HG02973 (cell line): Measurements from ENCODE around the gene ADAM22.

Experiments
- ATAC-seq: cut with Tn5 transposase; IDR thresholded peaks from one replicate; pipeline ENCODE4 v1.9.1; 2021; ENCODE audit warnings: moderate library complexity; ENCODE audit not compliant: unreplicated experiment

The ADAM22 gene

DNA sequence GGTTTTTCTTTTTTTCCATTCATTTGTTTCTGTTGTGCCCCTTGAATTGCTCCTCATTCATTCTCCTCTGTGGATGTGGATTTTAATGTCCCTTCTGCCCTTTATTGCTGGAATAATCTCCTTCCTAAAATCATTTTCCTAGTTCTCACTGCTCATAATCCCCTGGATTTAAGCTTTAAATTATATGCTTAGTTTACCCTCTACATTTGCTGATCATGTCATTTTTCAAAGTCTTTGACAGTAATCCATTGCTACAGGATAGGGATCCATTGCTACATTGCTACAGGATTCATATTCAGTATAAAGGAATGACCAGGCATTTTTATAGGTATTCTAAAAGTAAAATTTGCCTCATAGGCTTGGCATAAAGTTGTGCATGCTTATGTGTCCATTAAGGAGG, 14.3 kb downstream of the ADAM22 start:
- ATAC-seq: no peak

DNA sequence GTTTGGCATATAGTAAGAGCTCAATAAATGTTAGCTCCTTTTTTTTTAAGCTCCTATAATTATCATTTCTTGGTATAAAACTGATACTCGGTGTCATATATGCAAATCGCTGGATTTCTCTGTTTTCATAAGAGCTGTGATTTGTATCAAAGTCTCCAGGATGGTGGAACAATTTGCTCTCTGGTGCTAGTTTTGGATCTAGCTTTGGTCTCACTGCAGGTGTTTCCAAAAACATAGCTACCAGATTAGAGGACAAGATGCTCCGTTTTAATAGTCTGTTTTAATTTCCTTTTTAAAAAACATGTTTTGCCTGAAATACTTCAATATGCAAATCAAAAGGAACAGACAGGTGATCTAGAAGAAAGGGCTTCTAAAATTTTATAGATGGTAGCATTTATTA, 25.3 kb downstream of the ADAM22 start:
- ATAC-seq: no peak

DNA sequence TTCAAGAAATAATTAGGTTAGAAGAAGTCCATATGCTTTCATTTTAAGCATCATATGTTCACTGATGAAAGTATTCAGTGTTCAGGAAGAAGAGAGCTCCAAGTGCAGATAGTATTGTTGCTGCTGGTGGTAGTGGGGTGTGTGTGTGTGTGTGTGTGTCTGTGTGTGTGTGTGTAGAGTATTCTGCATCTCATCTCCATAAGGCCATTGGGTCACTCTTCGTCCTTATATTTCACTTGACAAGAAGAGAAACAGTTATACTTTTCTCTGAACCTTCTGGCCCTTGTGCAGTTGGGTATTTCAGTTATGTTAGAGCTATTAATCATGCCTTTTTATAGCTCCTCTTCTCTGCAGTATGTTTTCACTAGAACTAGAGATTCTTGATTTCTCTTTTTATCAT, 26.2 kb downstream of the ADAM22 start:
- ATAC-seq: no peak

DNA sequence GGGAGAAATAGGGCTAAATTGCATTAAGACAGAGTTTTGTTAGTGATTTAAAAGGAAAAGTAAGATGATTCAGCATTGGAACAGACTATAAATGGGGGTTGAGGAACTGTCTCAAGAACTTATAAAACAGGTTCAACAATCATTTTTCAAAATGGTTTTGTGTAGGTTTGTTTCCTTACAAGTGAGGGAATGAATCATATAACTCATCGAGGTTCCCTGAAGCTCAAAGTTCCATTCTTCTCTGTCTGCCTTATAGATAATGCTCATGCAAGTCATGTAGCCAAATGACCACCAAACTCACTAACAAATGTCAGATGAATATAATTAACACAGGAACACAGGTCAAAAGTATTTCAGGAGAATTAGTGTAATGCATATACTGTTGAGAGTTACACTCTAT, 27.7 kb downstream of the ADAM22 start:
- no peak for ATAC-seq

DNA sequence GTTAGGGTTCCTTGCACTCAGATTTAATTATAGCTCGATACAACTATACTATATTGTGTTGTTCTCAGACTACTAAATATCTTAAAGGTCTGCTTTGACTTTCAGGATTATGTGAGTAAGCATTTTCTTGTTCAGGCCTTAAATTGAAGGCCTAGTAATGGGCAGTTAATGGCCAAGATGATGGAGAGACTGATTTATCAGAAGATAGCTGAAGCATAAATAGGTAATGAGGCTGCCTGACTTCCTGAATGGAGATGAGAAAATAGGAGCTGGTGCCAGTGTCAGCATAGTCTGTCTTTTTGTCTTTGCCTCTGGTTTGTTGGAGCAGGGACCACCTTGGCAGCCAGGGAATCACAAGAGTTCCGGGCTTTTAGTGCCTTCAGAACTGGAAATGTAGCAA, 32.2 kb downstream of the ADAM22 start:
- ATAC-seq: no peak

DNA sequence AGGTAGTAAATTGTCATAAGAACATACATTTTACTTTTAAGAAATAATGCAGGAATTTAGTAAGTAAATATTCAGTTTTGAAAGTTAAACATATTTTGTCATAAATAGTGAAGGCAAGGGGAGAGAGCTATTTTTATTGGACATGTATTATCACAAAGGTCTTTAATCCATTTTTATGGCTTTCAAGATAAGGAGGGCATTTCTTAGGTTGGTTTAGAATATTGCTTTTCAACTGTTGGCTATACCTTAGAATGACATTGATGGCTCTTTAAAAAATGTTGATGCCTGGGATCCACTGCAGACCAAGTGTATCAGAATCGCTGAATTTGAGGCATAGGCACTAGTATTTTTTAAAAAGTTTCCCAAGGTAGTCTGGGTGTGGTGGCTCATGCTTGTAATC, 34.0 kb downstream of the ADAM22 start:
- no peak for ATAC-seq

DNA sequence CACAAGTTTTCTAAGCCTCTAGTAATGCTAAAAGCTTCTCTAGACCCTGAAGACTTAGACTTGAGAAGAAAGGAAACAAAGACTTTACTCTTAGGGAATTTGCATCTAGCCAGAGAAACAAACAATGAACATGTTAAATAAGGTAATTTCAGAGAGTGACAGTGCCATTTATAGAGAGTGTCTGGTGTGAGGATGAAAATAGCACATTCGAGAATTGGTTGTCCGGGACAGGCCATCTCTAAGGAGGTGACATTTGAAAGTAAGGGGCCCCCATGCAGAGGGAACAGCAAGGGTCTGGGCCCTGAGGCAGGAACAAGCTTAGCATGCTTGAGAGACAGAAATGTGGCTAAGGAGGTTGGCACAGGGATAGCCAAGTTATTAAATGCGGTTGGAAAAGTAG, 48.1 kb downstream of the ADAM22 start:
- ATAC-seq: no peak

DNA sequence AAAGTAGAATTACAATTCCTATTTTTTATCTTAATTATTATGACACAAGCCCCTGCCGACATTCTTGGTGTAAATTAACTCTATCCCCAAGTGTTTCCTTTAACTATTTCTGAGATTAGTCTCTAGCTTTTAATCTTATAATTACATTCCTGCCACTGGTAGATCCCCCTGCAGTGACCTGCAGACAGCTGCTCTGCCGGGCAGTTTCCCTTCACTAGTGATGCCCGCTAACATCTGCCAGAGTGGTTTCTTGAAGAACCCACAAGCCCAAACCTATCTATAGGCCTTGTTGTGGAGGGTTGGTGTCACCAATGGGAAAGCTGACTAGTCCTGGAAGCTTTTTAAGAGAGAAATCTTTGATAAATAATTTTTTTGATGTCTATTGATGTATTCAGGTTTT, 50.0 kb downstream of the ADAM22 start:
- no peak for ATAC-seq

DNA sequence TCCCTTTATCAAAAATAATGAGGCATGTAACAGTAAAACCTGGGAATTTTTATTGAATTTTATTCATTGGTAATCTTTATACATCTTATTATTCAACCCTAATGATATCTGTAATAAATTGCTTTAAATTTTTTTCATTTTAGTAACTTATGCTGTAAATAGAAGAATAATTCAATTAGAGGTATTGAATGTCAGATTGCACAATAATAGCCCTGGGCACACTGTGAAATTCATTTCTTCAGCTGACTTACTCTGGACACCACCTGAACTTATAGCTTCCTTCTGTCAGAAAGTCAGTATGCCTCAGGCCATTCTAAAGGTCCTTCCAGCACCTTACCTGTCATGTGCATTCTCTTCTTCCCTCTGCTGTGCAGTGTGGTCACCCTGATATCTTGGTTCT, 59.2 kb downstream of the ADAM22 start:
- ATAC-seq: no peak

DNA sequence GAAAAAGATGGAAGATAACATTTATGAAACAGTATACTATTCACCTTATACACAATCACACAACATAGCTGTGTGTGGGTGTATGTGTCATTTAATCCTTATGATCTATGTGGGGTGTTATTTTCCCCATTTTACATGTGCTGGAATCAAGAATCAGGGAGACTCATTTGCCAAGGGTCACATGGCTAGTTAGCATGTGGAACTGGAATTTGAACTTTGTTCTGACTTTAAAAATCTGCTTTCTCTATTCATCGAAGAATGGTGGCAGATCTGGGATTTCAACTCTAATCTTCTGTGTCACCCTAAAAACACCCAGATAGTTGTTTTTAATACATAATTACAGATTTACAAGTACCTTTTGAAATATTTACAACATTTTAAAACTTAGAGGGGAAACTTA, 65.2 kb downstream of the ADAM22 start:
- ATAC-seq: no peak

DNA sequence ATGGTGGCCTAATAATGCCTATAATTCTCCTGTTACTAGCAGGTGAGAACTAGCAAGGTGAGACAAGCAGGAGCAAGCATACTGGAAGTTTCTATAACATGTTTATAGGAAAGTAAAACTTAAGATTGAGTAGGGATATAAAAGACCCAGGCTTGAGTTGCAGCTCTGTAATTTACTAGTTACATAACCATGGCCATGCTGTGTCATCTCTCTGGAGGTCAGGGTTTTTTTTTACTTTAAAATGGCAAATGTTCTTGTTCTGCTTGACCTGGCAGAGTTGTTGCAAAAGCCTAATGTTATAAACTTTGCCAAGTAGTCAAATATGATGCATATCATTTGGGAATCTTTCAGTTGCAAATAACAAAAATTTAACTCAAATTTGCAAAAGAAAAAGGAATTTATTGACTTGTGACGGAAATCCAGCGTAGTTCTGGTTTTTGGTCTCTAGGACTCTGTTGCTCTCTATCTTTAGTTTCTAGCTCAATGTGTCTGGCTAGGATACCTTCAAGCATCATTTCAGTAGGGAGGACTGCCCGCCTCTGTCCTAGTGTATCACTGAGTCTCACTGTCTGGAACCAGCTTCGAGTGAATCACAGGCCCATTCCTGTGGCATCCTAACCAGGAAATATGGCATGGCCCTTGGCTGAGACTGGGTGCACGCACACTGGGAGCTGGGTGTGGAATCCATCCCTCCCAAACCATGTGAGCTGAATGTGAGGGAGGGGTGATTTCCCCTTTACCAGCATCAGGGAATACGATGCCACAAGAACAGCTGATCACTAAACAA, 67.9 kb downstream of the ADAM22 start:
- ATAC-seq: no peak

DNA sequence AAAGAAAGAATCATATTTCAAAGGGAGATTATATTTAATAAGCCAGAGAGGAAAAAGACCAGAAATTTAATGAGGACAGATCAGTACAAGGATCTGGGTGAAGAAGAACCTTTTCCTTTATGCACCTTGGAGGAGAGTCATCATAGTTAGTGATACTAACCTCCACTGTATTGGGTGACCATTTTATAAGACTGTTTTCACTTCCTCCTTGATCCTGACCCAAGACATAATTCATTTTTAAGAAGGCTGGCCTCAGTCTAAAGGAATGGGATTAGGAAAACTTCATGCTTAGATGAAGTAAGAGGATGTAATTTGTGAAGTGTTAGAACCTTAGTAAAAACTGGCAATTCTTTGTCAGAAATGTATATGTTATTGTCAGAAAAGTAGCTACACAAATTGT, 68.6 kb downstream of the ADAM22 start:
- ATAC-seq: no peak

DNA sequence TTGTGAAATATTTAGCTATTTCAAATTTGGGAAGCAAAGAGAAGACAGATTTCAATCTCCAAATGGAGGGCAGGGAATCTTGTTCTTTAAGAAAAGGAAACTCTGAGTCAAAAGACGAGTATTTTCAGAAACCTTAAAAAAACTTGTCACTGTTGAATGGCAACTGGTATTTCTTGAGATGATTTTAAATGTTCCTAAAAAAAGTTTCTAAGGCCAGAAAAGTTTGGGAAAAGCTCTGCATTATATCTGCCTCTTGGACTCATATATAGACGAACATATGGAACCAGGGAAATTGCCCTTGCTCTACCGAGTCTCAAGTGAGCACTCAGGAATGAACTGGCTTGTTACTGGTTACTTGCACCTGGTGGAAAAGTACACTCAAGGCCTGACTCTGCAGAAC, 69.5 kb downstream of the ADAM22 start:
- ATAC-seq: no peak

DNA sequence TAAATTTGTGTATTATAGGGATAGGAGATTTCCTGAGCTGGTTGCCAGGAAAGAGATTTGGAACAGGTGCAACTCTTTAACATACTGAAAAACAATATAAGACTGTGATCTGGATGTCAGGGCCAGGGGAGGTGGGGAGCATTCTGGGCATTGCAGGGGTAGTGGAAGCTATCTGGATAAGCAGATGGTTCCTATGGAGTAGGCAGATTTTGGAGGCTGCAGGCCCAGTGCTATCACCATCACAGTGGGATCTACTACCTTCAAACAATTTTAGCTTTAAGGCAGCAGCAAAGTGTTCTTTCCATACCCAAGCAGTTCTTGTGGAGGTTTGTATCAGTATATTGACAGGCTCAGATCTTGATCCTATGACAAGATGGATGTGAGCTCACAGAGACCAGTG, 71.1 kb downstream of the ADAM22 start:
- ATAC-seq: no peak

DNA sequence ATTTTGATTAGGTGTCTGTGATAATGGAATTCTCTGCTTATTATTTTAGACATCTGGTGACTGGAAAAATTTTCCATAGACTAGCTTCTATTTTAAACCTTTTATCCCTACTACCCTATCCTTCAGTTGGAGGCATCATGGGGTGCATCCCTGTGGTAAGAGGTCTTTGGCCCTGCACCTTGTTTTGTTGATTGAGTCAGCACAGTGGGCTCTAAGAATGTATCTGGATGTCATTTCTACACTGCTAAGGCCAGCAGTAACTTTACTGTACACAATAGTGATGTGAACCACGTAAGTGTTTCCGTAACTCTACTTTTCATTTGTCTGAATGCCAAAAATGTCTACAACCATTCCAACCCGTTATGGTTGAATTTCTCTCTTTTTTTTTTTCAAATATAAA, 75.6 kb downstream of the ADAM22 start:
- no peak for ATAC-seq

DNA sequence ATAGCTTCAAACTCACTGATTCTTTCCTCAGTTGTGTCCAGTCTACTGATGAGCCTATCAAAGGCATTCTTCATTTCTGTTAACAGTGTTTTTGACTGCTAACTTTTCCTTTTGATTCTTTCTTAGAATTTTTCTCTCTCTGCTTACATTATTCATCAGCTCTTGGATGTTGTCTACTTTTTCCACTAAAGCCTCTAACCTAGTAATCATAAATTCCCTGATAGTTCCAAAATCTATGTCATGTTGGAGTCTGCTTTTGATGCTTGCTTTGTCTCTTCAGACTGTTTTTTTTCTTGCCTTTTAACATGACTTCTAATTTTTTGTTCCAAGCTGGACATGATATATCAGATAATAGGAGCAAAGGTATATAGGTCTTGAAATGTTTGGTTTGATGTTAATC, 78.0 kb downstream of the ADAM22 start:
- no peak for ATAC-seq

DNA sequence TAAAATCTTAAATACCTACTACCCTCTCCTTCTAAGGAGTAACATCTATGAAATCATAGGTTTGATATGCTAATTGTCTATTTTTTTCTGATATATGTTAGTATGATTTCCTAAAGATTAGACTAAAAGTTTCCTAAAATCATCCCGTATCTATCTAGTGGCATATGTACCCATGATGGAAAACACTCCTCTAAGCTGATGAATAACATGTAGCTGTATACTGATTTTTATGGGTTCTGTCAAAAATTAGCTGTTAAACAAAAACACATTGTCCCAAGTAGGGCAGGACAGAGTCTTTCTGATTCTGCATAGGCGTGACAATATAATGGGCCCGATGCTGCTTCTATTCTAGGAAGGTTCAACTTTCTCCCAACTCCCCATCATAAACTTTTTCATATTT, 79.9 kb downstream of the ADAM22 start:
- no peak for ATAC-seq

DNA sequence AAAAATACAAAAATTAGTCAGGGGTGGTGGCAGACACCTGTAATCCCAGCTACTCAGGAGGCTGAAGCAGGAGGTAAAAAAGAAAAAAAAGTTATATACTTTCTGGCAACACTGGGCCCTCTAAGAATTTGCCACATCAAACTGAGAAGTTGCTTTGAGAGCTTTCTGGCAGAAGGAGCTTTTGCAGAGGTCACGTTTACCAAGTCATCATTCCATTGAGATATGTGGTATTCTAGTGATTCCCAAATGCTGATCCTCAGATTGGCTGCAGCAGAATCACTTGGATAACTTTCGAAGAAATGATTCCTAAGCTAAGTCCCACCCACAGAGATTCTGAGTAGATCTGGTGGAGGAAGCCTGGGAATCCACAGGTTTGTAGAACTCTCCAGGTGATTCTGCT, 80.5 kb downstream of the ADAM22 start:
- no peak for ATAC-seq

DNA sequence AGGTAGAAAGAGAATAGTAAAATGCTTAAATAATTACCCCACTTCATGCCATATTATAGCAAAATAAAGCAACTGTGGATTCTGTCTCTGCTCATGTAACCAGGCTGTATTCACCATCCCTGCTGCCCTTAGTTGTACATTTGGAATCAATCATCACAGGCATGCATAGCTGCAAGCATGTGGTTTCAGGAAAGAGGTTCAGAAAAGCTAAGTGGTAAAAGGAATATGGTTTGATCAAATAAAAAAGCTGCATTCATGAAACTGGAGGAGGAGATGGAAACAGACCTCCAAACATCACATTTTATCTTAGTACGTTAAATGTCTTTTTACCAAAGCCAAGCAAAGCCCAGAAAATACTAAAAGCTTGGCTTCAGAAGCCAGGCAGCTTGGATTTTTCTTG, 81.3 kb downstream of the ADAM22 start:
- ATAC-seq: no peak

DNA sequence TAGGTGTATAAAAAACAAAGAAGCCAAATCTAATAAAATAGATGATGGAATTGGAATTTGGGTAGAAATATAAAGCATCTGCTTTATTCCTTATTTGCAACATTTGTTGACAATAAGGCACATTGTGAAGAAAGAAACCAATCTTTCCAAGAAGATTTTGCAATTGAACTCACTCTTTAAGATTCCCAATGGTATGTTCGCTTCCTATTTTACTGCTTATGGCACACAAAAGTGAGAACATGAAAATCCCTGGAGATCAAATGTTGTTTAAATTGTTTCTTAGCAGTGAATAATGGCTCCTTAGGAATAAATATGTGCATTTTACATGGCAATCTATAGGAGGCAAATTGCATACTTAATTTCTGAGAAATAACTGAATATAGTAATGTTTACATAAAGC, 84.5 kb downstream of the ADAM22 start:
- ATAC-seq: no peak

DNA sequence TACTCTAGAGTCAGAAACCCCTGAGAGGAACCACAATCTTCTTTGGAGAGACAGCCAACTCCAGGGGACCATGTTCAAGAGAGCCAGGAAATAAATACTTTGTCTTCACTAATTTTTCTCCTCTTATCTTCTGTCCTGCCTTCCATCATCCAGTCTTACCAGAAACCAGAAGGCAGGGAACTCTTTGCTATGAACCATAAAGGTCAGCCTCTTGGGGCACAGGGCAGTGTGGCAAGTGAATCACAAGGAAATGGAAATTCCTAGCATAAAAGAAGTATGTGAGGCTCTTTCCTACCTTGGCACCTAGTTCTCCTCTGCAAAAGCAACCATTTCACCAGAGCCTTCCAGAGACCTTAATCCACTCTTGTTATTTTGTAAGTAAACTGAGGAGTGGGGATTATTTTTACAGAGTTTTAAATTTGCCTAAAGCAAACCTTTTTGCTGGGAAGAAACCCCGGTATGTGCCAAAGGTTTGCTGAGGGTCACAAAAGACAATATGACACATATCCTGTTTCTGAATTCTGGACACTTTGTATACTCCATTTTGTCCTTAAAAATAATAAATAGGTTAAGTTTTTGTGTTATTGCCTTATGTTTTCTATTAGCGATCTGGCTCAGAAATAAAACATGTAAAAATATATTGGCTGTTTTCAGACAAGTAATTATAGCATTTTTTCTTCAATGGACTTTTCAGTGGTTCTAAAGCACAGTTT, 87.1 kb downstream of the ADAM22 start:
- ATAC-seq: no peak

DNA sequence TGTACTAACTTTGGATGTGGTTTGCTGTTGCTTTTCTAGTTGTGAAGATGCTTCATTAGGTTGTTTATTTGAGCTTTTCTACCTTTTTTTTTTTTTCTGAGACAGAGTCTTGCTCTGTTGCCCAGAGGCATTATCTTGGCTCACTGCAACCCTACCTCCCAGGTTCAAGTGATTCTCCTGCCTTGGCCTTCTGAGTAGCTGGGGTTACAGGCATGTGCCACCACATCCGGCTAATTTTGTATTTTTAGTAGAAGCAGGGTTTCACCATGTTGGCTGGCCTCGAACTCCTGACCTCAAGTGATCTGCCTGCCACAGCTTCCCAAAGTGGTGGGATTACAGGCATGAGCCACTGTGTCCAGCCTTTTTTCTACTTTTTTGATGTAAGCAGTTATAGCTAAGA, 93.7 kb downstream of the ADAM22 start:
- ATAC-seq: no peak
